ENCODE results near the gene ANXA6.

GRCh38 chr5:151115272-151115905, 42.2 kb downstream of the ANXA6 start:
- TF ChIP-seq ARNTL (CRISPR knock-in tag; IDR thresholded peaks at IDR 0.05; ENCODE audit: borderline replicate concordance, low read depth) (no peak), ZNF70 (CRISPR knock-in tag; IDR thresholded peaks at IDR 0.05) (no peak)
- TF ChIP-seq, protein P1, sequence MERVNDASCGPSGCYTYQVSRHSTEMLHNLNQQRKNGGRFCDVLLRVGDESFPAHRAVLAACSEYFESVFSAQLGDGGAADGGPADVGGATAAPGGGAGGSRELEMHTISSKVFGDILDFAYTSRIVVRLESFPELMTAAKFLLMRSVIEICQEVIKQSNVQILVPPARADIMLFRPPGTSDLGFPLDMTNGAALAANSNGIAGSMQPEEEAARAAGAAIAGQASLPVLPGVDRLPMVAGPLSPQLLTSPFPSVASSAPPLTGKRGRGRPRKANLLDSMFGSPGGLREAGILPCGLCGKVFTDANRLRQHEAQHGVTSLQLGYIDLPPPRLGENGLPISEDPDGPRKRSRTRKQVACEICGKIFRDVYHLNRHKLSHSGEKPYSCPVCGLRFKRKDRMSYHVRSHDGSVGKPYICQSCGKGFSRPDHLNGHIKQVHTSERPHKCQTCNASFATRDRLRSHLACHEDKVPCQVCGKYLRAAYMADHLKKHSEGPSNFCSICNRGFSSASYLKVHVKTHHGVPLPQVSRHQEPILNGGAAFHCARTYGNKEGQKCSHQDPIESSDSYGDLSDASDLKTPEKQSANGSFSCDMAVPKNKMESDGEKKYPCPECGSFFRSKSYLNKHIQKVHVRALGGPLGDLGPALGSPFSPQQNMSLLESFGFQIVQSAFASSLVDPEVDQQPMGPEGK (CRISPR knock-in tag; IDR thresholded peaks at IDR 0.05; ENCODE audit: borderline replicate concordance): no peak

Data from SK-N-SH treated with all-trans-retinoic acid at 6 μM for 48 hours (cell line).